HL-60 (cell line): ENCODE results near the gene KRAS.

ENCODE experiments used
- DNase-seq, 2 experiments: peaks; one replicate each; pipeline ENCODE4 v3.0.0-alpha.2; 2010 to 2020; ENCODE audit warnings: low read depth in 1 of 2, low spot score in 1 of 2
- H3K27ac ChIP-seq: fragments of 250-450 bp; sonication (Bioruptor Pico); replicated peaks from 2 replicates; pipeline ENCODE4 v1.5.1; 2020; ENCODE audit warnings: mild to moderate bottlenecking, moderate library complexity
- H3K27me3 ChIP-seq: fragments of 250-450 bp; sonication (Bioruptor Pico); 2 replicates; pipeline ENCODE4 v1.5.1; 2021; ENCODE audit warnings: mild to moderate bottlenecking, moderate library complexity; ENCODE audit not compliant: insufficient read depth, poor library complexity, severe bottlenecking
- H3K4me3 ChIP-seq: replicated peaks from 2 replicates; pipeline ENCODE4 v1.5.1; 2011; ENCODE audit warnings: mild to moderate bottlenecking, control low read depth, low read length; ENCODE audit not compliant: insufficient read depth
- GABPA ChIP-seq: IDR thresholded peaks from 2 replicates; pipeline ENCODE4 v1.6.1; 2012; ENCODE audit warnings: low read depth
- POLR2AphosphoS5 ChIP-seq: IDR thresholded peaks from 2 replicates; pipeline ENCODE4 v1.6.1; 2012; ENCODE audit warnings: low read depth
- REST ChIP-seq: IDR thresholded peaks from 2 replicates; pipeline ENCODE4 v1.6.1; 2012; ENCODE audit warnings: low read depth; ENCODE audit not compliant: insufficient replicate concordance
- SPI1 ChIP-seq: IDR thresholded peaks from 2 replicates; pipeline ENCODE4 v1.6.1; 2012; ENCODE audit warnings: low read depth, mild to moderate bottlenecking, borderline replicate concordance
- TF ChIP-seq, protein P1 (sequence below): IDR thresholded peaks from one replicate; pipeline ENCODE4 v1.5.1; 2011; ENCODE audit warnings: low read length, control low read depth, inconsistent platforms; ENCODE audit not compliant: insufficient read depth

KRAS gene

GRCh38 chr12:25251769-25252168 lies 1.0 kb upstream of the KRAS start:
- no peak for TF ChIP-seq GABPA
- no peak for TF ChIP-seq REST
- TF ChIP-seq SPI1: no peak
- TF ChIP-seq, protein P1, sequence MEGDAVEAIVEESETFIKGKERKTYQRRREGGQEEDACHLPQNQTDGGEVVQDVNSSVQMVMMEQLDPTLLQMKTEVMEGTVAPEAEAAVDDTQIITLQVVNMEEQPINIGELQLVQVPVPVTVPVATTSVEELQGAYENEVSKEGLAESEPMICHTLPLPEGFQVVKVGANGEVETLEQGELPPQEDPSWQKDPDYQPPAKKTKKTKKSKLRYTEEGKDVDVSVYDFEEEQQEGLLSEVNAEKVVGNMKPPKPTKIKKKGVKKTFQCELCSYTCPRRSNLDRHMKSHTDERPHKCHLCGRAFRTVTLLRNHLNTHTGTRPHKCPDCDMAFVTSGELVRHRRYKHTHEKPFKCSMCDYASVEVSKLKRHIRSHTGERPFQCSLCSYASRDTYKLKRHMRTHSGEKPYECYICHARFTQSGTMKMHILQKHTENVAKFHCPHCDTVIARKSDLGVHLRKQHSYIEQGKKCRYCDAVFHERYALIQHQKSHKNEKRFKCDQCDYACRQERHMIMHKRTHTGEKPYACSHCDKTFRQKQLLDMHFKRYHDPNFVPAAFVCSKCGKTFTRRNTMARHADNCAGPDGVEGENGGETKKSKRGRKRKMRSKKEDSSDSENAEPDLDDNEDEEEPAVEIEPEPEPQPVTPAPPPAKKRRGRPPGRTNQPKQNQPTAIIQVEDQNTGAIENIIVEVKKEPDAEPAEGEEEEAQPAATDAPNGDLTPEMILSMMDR: no peak
- TF ChIP-seq POLR2AphosphoS5: no peak
- Histone ChIP-seq H3K4me3 (no peak overlapping the region), H3K27me3 (no peaks in the 10 kb centered on the region), H3K27ac (no peak overlapping the region)
- DNase-seq: no peak

DNA sequence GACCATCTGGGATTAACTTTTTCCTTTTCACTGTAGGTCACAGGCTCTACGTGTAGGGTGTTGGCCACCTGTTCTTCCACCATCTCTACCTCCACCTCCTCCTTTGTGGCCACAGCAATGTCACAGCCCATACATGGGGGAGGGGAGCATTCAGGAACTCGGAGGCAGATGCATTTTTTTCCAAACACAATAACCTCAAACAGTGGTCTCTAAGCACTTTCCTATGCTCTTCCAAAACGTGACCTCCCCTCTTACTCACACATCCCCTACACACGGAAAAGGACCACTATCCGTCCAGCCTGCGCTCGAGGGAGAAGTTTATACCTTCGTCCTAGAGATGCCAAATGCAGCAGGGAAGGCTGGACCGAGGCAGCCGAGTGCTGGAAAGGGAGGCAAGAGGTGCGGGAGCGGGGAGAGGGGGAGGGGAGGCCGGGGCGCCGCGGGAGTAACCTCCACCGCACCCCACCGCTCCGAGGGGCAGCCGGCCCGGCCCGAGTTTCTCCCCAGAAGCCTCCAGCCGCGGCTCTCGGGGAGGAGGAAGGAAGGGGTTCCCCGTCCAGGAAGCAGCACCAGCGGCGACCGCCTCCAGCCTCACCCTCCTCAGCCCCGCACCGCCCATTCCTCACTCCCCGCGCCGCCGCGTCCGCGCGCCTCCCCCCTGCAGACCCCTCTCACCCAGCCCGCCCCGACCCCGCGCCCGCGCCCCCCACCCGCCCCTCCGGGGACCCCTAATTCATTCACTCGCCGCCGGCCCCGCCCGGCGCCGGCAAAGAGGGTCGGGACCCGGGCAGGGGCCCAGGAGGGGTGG lies 594 bp downstream of the KRAS start:
- no peaks in the 10 kb centered on the region for H3K27me3 ChIP-seq
- DNase-seq: peak in 1 of 2 experiments; percentile 58
- H3K4me3 ChIP-seq: peak overlapping the region; percentile 94
- H3K27ac ChIP-seq: peak overlapping the region; percentile 66
- TF ChIP-seq, protein P1: no peak
- TF ChIP-seq SPI1: no peak
- no peak for TF ChIP-seq REST
- no peak for TF ChIP-seq POLR2AphosphoS5
- TF ChIP-seq GABPA: 0 out of 2 replicates have a peak, but pooled peaks have one; percentile 6

DNA sequence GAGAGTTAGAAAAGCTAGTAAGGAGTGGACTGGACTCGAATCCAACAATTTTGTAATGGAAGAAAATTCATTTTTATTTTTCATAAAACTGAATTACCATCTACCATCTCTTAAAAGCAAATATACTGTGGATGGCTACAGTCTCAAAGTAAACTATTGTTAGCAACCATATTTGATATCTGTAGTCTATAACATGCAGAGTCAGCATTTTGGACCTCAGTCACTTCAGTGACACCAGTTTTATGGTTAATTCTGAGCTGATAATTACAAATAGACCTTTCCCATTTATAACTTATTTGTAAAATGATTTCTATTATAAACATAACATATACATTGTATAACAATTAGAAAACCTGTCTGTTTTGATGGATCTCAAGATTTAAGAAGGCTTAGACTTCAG lies 2.0 kb downstream of the KRAS start:
- Histone ChIP-seq H3K27ac (no peak overlapping the region), H3K4me3 (no peak overlapping the region), H3K27me3 (no peaks in the 10 kb centered on the region)
- DNase-seq: no peak
- TF ChIP-seq REST: no peak
- TF ChIP-seq, protein P1: no peak
- TF ChIP-seq GABPA: no peak
- no peak for TF ChIP-seq SPI1
- no peak for TF ChIP-seq POLR2AphosphoS5
